GM18499 (cell line): Measurements from ENCODE around the gene KCNF1.

Experiments used
- ATAC-seq: cut with Tn5 transposase; IDR thresholded peaks from one replicate; pipeline ENCODE4 v1.9.1; 2021; ENCODE audit warnings: moderate number of reproducible peaks; ENCODE audit not compliant: insufficient read depth, unreplicated experiment

The KCNF1 gene

DNA sequence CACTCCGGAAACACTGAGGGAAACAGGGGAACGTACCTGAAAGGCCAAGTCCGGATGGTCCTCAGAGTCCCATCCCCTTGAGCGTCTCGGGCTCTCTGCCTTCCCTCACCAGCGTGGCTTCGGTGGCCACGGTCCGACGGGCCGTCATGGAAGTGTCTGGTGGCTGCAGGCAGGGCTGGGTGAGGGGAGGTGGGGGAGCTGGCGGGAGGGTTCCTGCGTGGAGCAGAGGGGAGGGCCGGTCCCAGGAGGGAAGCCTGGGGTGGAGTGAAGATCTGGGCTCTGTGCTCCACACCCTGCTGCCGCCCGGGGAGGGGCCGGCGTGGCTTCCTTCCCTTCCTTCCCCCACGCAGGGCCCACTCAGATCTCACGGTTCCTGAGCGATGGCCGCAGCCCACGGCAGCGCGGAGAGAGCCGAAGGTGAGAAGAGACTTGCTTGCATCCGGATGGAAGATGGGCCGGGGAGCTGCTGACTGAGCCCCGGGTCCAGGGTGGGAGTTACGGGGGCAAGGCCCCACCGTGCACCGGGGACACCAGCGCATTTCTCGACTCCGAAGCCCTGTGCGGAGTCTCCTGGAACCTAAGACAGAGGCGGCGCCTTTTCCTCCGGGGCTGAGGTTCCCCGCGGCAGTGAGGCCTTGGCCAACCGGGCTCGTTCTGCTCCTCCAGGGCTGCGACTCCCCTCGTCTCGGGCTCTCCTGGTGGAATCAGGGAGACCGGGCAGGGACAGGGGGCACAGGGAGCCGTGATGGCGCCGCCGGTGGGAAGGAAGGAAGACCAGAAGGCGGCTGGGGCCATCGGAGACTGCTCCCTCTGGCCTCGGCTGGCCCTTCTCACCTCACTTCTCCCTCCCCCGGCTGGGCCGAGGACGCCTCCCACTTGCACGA lies 49.1 kb downstream of the KCNF1 start:
- no peak for ATAC-seq

GRCh38 chr2:10961490-10961875 lies 49.7 kb downstream of the KCNF1 start:
- no peak for ATAC-seq

DNA sequence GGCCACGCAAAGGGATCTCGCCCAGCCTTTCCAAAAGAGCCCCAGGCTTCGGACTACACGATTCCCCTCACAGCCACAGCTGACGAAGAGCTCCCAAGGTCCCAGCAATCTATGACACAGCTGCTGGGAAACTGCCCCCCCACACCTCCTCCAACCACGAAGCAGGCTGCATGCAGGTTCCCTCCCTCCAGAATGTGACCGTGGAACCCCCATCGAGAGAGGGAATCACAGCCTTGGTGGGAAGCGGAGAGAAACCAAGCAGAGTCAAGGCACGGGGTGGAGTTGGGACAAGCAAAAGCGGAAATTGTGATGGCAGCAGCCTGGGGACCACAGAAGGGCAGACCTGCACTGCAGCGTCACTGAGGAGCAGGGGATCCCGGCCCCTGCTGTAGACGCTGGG lies 50.3 kb downstream of the KCNF1 start:
- no peak for ATAC-seq

- ATAC-seq, result no peak
Observed at GRCh38 chr2:10963155-10963554, 51.4 kb downstream of the KCNF1 start.
